Loucy (cell line): ENCODE measurements around the gene KCNJ6.

Experiments
- H2AFZ ChIP-seq: fragments of 200-600 bp; sonication (generic); 2 replicates; pipeline ENCODE4 v1.6.0; 2016; ENCODE audit warnings: antibody characterized with exemption, mild to moderate bottlenecking, low read length, moderate library complexity
- H3F3A ChIP-seq: fragments of 200-600 bp; 2 replicates; pipeline ENCODE4 v1.6.0; 2016; ENCODE audit warnings: antibody characterized with exemption, low read depth, mild to moderate bottlenecking
- H3K27me3 ChIP-seq: fragments of 200-600 bp; sonication (generic); 2 replicates; pipeline ENCODE4 v1.6.1; 2014; ENCODE audit warnings: low read length, mild to moderate bottlenecking; ENCODE audit not compliant: insufficient read depth, poor library complexity, severe bottlenecking
- H3K36me3 ChIP-seq: fragments of 200-600 bp; sonication (generic); 2 replicates; pipeline ENCODE4 v1.6.1; 2016; ENCODE audit warnings: low read length; ENCODE audit not compliant: insufficient read depth
- H3K4me1 ChIP-seq: fragments of 200-600 bp; sonication (generic); 2 replicates; pipeline ENCODE4 v1.5.1; 2014; ENCODE audit warnings: low read length, mild to moderate bottlenecking; ENCODE audit not compliant: insufficient read depth, poor library complexity, severe bottlenecking
- H3K4me2 ChIP-seq: fragments of 200-600 bp; sonication (generic); 2 replicates; pipeline ENCODE4 v1.6.0; 2014; ENCODE audit warnings: antibody characterized with exemption, low read length, low read depth, mild to moderate bottlenecking; ENCODE audit not compliant: poor library complexity, severe bottlenecking
- H3K4me3 ChIP-seq: fragments of 200-600 bp; sonication (generic); 2 replicates; pipeline ENCODE4 v1.5.1; 2014; ENCODE audit warnings: low read length, mild to moderate bottlenecking, mixed read lengths; ENCODE audit not compliant: poor library complexity, severe bottlenecking
- H3K79me2 ChIP-seq: fragments of 200-600 bp; sonication (generic); 2 replicates; pipeline ENCODE4 v1.6.1; 2014; ENCODE audit warnings: low read length; ENCODE audit not compliant: insufficient read depth
- H3K9ac ChIP-seq: fragments of 200-600 bp; sonication (generic); 2 replicates; pipeline ENCODE4 v1.6.0; 2014; ENCODE audit warnings: mild to moderate bottlenecking, low read depth, low read length, moderate library complexity; ENCODE audit not compliant: poor library complexity, severe bottlenecking
- H3K9me2 ChIP-seq: fragments of 200-600 bp; sonication (generic); replicated peaks from 2 replicates; pipeline ENCODE4 v1.6.1; 2016; ENCODE audit warnings: low read depth, low read length, mixed read lengths
- H3K9me3 ChIP-seq: fragments of 200-600 bp; sonication (generic); 2 replicates; pipeline ENCODE4 v1.6.1; 2014; ENCODE audit warnings: mild to moderate bottlenecking, antibody characterized with exemption, low read length, low read depth; ENCODE audit not compliant: insufficient read depth
- H4K20me1 ChIP-seq: fragments of 200-600 bp; sonication (generic); 2 replicates; pipeline ENCODE4 v1.6.0; 2014; ENCODE audit warnings: antibody characterized with exemption, low read length, mild to moderate bottlenecking; ENCODE audit not compliant: insufficient read depth, poor library complexity, severe bottlenecking
- EZH2phosphoT487 ChIP-seq: fragments of 200-600 bp; IDR thresholded peaks from 2 replicates; pipeline ENCODE4 v1.6.1; 2018; ENCODE audit warnings: antibody characterized with exemption, mild to moderate bottlenecking, moderate library complexity, borderline replicate concordance
- TF ChIP-seq, protein P1 (sequence below): fragments of 200-600 bp; sonication (generic); conservative IDR thresholded peaks from 2 replicates; pipeline ENCODE4 v1.5.1; 2014; ENCODE audit warnings: mild to moderate bottlenecking, antibody characterized with exemption, low read length

The KCNJ6 gene

DNA sequence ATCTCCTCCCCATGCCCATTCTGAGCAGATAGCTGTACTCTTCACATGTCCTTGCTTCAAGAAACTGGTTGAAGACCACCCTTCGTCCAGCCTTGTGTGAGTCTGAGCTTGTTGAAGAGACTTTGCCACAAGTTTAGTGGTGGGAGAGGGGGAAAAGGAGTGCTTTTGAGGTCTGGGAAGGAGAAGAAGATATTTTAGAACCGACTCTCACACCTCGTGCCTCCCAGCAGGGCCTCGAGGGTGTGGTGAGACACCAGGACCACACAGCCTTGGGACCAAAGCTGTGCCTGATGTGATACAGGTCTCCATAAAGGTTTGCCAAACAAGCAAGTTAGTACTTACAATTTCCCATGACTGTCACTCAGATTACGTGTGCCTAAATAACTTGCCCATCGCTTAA, 347.8 kb downstream of the KCNJ6 start:
- H3K9me2 ChIP-seq = no peaks in the 10 kb centered on the region
- H3K79me2 ChIP-seq = 0 out of 2 replicates have a peak, but pooled peaks cover under 1% of the 10 kb centered on the region
- no peaks in the 10 kb centered on the region for H3K9me3 ChIP-seq
- H3K9ac ChIP-seq = no peak overlapping the region
- no peak overlapping the region for H3K4me2 ChIP-seq
- H3K36me3 ChIP-seq = no peaks in the 10 kb centered on the region
- no peak overlapping the region for H2AFZ ChIP-seq
- no peaks in the 10 kb centered on the region for H4K20me1 ChIP-seq
- H3F3A ChIP-seq = no peaks in the 10 kb centered on the region
- TF ChIP-seq, protein P1, sequence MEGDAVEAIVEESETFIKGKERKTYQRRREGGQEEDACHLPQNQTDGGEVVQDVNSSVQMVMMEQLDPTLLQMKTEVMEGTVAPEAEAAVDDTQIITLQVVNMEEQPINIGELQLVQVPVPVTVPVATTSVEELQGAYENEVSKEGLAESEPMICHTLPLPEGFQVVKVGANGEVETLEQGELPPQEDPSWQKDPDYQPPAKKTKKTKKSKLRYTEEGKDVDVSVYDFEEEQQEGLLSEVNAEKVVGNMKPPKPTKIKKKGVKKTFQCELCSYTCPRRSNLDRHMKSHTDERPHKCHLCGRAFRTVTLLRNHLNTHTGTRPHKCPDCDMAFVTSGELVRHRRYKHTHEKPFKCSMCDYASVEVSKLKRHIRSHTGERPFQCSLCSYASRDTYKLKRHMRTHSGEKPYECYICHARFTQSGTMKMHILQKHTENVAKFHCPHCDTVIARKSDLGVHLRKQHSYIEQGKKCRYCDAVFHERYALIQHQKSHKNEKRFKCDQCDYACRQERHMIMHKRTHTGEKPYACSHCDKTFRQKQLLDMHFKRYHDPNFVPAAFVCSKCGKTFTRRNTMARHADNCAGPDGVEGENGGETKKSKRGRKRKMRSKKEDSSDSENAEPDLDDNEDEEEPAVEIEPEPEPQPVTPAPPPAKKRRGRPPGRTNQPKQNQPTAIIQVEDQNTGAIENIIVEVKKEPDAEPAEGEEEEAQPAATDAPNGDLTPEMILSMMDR = no peak
- no peak for TF ChIP-seq EZH2phosphoT487
- H3K4me1 ChIP-seq = peaks cover 11% of the 10 kb centered on the region
- H3K27me3 ChIP-seq = no peaks in the 10 kb centered on the region
- no peak overlapping the region for H3K4me3 ChIP-seq

DNA sequence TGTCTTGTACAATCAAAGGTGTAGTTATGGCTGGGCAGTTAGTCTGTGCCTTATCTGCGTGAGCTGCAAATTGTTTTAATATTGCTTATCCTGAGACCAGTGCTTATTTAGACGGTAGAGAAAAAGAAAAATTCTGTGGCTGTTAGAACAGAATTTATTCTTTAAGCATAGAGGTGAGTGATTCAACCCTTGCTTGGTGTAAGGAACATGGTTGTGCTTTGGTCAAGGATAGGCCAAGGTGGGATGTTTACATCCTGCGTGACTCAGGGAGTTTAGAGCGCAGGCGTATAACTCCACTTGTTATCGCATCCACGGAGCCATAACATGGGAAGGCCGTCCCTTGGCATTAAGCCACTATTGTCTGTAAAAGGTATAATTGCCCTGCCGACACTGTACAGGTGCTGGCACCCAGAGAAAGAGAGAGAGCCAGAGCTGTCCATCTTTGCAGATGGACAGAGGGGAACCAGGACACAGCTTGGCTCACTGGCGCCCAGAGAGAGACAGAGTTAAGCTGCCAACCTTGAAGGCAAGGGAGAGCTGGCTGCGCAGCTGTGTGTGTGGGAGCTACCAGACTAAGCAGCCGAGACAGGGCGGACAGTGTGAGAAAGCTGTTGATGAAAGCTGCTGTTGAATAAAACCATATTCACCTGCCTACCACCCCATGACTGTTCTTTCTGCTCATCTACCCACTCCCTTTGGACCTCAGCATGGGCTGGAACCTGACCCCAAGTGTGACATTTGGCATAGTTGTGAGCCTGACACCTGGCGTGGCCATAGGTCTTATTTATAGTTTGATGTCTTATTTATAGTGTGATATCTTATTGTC, 349.3 kb downstream of the KCNJ6 start:
- no peak for TF ChIP-seq EZH2phosphoT487
- TF ChIP-seq, protein P1 = no peak
- Histone ChIP-seq H3K4me1 (peaks cover 20% of the 10 kb centered on the region), H3K9ac (no peak overlapping the region), H4K20me1 (no peaks in the 10 kb centered on the region), H3K9me2 (no peaks in the 10 kb centered on the region), H3K4me2 (no peak overlapping the region), H2AFZ (no peak overlapping the region), H3K4me3 (no peak overlapping the region), H3K36me3 (no peaks in the 10 kb centered on the region), H3F3A (no peaks in the 10 kb centered on the region), H3K27me3 (no peaks in the 10 kb centered on the region), H3K9me3 (no peaks in the 10 kb centered on the region), H3K79me2 (peaks cover 6% of the 10 kb centered on the region; the same call in 1 of the 2 replicates)

DNA sequence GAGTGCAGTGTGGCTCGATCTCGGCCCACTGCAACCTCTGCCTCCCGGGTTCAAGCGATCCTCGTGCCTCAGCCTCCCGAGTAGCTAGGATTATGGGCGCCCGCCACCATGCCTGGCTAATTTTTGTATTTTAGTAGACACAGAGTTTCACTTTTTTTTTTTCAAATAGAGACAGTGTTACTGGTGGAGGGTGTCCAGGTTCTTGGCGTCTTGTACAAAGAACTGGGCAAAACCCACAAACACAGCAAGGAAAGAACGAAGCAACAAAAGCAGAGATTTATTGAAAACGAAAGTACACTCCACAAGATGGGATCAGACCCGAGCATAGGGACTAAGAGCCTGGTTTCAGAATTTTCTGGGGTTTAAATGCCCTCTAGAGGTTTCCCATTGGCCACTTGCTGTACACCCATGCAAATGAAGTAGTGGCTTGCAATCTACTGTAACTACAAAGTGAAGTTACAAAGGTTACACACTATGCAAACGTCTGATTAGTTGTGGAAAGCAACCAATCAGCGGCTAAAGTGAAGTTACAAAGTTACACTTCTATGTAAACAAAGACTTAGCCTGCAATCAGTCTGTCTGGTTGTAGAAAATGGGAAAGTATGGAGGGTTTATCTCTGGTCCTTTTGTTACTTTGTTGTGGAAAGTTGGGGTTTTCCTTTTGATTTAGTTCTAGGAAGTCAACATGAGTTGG, 350.6 kb downstream of the KCNJ6 start:
- H3K9me2 ChIP-seq = no peaks in the 10 kb centered on the region
- H2AFZ ChIP-seq = peak overlapping the region; percentile 89
- no peaks in the 10 kb centered on the region for H3F3A ChIP-seq
- H3K4me2 ChIP-seq = peak overlapping the region; percentile 89
- no peaks in the 10 kb centered on the region for H3K9me3 ChIP-seq
- peak overlapping the region; percentile 41 for H3K9ac ChIP-seq
- H3K4me3 ChIP-seq = peak overlapping the region; percentile 81
- H3K36me3 ChIP-seq = no peaks in the 10 kb centered on the region
- no peak for TF ChIP-seq EZH2phosphoT487
- TF ChIP-seq, protein P1 = no peak; the same call in 1 of the 2 replicates
- H3K4me1 ChIP-seq = peaks cover 20% of the 10 kb centered on the region
- H4K20me1 ChIP-seq = no peaks in the 10 kb centered on the region
- no peaks in the 10 kb centered on the region for H3K27me3 ChIP-seq
- peaks cover 6% of the 10 kb centered on the region; the same call in 1 of the 2 replicates for H3K79me2 ChIP-seq
